ENCODE results near the gene MAPK9. TPM values are rescaled to one million over a fixed set of nuclear protein-coding genes. Genes with fewer than 3 reads are reported as not detected.

MAPK9 gene
- 10 to 100 TPM; 20.8 to 58.5 (median 33.4) TPM for total RNA-seq

- Histone ChIP-seq H3K4me1 (peaks cover 21 to 43% (median 30%) of the 10 kb centered on the region in 4 donors), H3K4me3 (peak within 1 kb of the TSS; percentile 84 to 98 (median 94)), H3K27ac (peak within 1 kb of the TSS; percentile 89 to 98 (median 94)), H3K36me3 (no peaks in the 10 kb centered on the region), H3K27me3 (no peaks in the 10 kb centered on the region), H3K9me3 (no peaks in the 10 kb centered on the region)
- TF ChIP-seq CTCF (IDR thresholded peaks at IDR 0.05) (peak in 1 of 6 experiments; percentile 20), EP300 (IDR thresholded peaks at IDR 0.05) (no peak), POLR2AphosphoS5 (IDR thresholded peaks at IDR 0.05) (peak in 1 of 2 donors; percentile 55), POLR2A (IDR thresholded peaks at IDR 0.05) (peak in 2 of 4 donors; percentile 55 to 74)
- DNase-seq (peak; percentile 83 to 98), ATAC-seq (ENCODE audit: low FRiP score in 2 of 2) (peak; percentile 85 to 91)
- 0 to 1% methylated on average over 34 to 70 of the region's 122 CpGs for WGBS, 2 donors
Measured at GRCh38 chr5:180291943-180292831, at the start of gene MAPK9. MAPK9 (minus strand) TSS chr5:180292083; CDS start chr5:180280561, 11,522 bp downstream.

DNA sequence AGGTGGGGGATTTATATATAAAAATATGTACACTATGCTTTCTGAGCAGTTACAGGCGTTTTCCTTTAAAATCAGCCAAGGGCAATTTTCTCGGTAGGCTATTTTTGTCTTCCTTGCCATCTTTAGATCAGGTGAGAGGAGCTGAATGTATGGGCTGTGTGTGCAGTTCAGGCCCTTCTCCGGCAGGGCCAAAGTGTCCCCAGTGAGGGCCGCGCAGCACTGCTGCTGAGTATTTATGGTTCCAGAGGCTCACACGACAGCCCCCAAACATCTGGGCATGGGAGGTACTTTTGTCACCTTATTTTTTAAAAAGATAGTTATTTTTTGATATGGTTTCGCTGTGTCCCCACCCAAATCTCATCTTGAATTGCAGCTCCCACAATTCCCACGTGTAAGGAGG lies 49.7 kb upstream of the MAPK9 start:
- 88 to 92% methylated on average over 8 of the region's 8 CpGs for WGBS, 2 donors
- Histone ChIP-seq H3K4me1 (peaks cover 0 to 10% (median 0%) of the 10 kb centered on the region in 4 donors), H3K9me3 (no peaks in the 10 kb centered on the region), H3K4me3 (no peak overlapping the region), H3K36me3 (peaks cover 0 to 7% (median 0%) of the 10 kb centered on the region in 4 donors), H3K27me3 (no peaks in the 10 kb centered on the region), H3K27ac (no peak overlapping the region)
- no peak for ATAC-seq (ENCODE audit: low FRiP score in 2 of 2)
- TF ChIP-seq POLR2AphosphoS5 (IDR thresholded peaks at IDR 0.05) (no peak), POLR2A (IDR thresholded peaks at IDR 0.05) (no peak), CTCF (IDR thresholded peaks at IDR 0.05) (no peak), EP300 (IDR thresholded peaks at IDR 0.05) (no peak)
- DNase-seq: no peak

DNA sequence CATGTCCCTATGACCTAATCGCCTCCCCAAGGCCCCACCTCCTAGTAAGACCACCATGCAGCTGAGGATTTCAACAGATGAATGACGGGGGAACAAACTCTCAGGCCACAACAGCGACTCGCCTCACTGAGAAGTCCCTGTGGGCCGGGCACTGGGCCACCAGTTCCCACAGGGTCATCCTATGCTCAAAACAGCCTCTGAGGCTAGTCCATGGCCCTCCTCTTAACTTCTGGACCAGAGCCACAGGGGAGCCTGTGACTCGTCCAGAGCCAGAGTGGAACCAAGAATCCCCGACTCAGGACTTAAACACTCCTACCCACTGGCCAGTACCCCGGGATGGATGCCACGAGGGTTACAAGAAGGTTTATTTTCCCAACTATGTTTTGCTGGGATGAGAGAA lies 49.0 kb upstream of the MAPK9 start:
- DNase-seq (no peak), ATAC-seq (ENCODE audit: low FRiP score in 2 of 2) (no peak)
- peaks cover 0 to 14% (median 0%) of the 10 kb centered on the region in 4 donors for H3K36me3 ChIP-seq
- no peaks in the 10 kb centered on the region for H3K9me3 ChIP-seq
- WGBS, 2 donors: 75 to 79% methylated on average over 9 of the region's 9 CpGs
- no peaks in the 10 kb centered on the region for H3K27me3 ChIP-seq
- TF ChIP-seq CTCF (IDR thresholded peaks at IDR 0.05): no peak
- TF ChIP-seq POLR2AphosphoS5 (IDR thresholded peaks at IDR 0.05): no peak
- no peak for TF ChIP-seq EP300 (IDR thresholded peaks at IDR 0.05)
- no peak for TF ChIP-seq POLR2A (IDR thresholded peaks at IDR 0.05)
- no peak overlapping the region for H3K27ac ChIP-seq
- no peak overlapping the region for H3K4me3 ChIP-seq
- H3K4me1 ChIP-seq: peaks cover 0 to 10% (median 0%) of the 10 kb centered on the region in 4 donors

DNA sequence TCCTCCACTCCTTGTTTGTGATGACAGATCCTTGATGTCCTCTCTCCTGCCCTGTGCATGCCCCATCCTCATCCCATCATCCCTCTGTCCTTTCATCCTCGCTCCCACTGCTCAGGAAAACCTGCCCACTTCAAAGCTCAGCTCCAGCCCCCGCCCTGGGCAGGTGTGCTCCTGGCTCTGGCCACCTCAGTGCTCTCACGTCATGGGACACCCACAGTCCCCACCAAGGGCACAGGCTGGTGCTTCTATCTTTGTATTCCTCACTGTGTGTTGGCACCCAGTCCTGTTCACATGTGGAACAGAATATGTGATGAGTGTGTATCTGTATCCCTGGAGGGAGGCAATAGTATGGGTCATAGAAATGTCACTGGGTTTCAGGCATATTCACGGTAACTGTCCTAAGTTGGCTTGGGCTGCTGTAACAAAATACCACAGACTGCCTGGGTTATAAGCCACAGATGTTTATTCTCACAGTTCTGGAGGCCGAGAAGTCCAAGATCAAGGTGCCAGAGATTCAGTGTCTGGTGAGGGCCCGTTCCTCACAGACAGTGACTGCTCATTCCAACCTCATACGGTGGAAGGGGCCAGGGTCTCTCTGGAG lies 47.8 kb upstream of the MAPK9 start:
- Histone ChIP-seq H3K27ac (no peak overlapping the region), H3K4me3 (no peak overlapping the region), H3K27me3 (no peaks in the 10 kb centered on the region), H3K9me3 (no peaks in the 10 kb centered on the region), H3K36me3 (peaks cover 0 to 14% (median 0%) of the 10 kb centered on the region in 4 donors), H3K4me1 (peaks cover 0 to 10% (median 0%) of the 10 kb centered on the region in 4 donors)
- TF ChIP-seq POLR2A (IDR thresholded peaks at IDR 0.05): no peak
- no peak for TF ChIP-seq CTCF (IDR thresholded peaks at IDR 0.05)
- no peak for TF ChIP-seq EP300 (IDR thresholded peaks at IDR 0.05)
- TF ChIP-seq POLR2AphosphoS5 (IDR thresholded peaks at IDR 0.05): no peak
- DNase-seq (no peak), ATAC-seq (ENCODE audit: low FRiP score in 2 of 2) (no peak)
- 73 to 81% methylated on average over 7 of the region's 7 CpGs for WGBS, 2 donors
